H9 (cell line): ENCODE results near the gene SLC34A1. TPM values are rescaled to one million over a fixed set of nuclear protein-coding genes. Genes with fewer than 3 reads are reported as not detected.

Experiments
- DNase-seq: peaks from one replicate; pipeline ENCODE4 v3.0.0-alpha.2; 2017
- H2AFZ ChIP-seq: one replicate; pipeline ENCODE4 v1.6.1; 2013; ENCODE audit warnings: mild to moderate bottlenecking, low read length, control low read depth, moderate library complexity
- H2AK5ac ChIP-seq: 2 replicates; pipeline ENCODE4 v1.6.1; 2013; ENCODE audit warnings: low read length, control low read depth, mixed read lengths; ENCODE audit not compliant: insufficient read length
- H2BK120ac ChIP-seq: one replicate; pipeline ENCODE4 v1.6.1; 2013; ENCODE audit warnings: low read depth, mild to moderate bottlenecking, low read length, control low read depth, inconsistent platforms; ENCODE audit not compliant: poor library complexity, severe bottlenecking
- H2BK12ac ChIP-seq: 2 replicates; pipeline ENCODE4 v1.6.1; 2013; ENCODE audit warnings: low read length, control low read depth, mixed read lengths, low read depth; ENCODE audit not compliant: insufficient read length
- H2BK15ac ChIP-seq: 2 replicates; pipeline ENCODE4 v1.6.1; 2013; ENCODE audit warnings: low read depth, low read length, control low read depth
- H2BK20ac ChIP-seq: one replicate; pipeline ENCODE4 v1.6.1; 2013; ENCODE audit warnings: low read depth, mild to moderate bottlenecking, low read length, control low read depth, inconsistent platforms; ENCODE audit not compliant: poor library complexity, severe bottlenecking
- H2BK5ac ChIP-seq: 2 replicates; pipeline ENCODE4 v1.6.1; 2013; ENCODE audit warnings: low read length, control low read depth, mixed read lengths; ENCODE audit not compliant: insufficient read length
- H3K14ac ChIP-seq: 2 replicates; pipeline ENCODE4 v1.6.1; 2013; ENCODE audit warnings: low read length, control low read depth; ENCODE audit not compliant: insufficient read depth
- H3K18ac ChIP-seq: 2 replicates; pipeline ENCODE4 v1.6.1; 2013; ENCODE audit warnings: low read depth, mild to moderate bottlenecking, mixed read lengths, low read length, control low read depth; ENCODE audit not compliant: insufficient read length
- H3K23ac ChIP-seq: 2 replicates; pipeline ENCODE4 v1.6.1; 2013; ENCODE audit warnings: low read length, control low read depth, mixed read lengths, low read depth; ENCODE audit not compliant: insufficient read length
- H3K23me2 ChIP-seq: 2 replicates; pipeline ENCODE4 v1.6.1; 2013; ENCODE audit warnings: low read depth, mild to moderate bottlenecking, mixed read lengths, low read length, control low read depth; ENCODE audit not compliant: insufficient read length, poor library complexity, severe bottlenecking
- H3K27ac ChIP-seq: 2 replicates; pipeline ENCODE4 v1.5.1; 2013; ENCODE audit warnings: low read length, control low read depth, mixed read lengths, low read depth; ENCODE audit not compliant: insufficient read length
- H3K27me3 ChIP-seq: 2 replicates; pipeline ENCODE4 v1.6.1; 2013; ENCODE audit warnings: low read length, control low read depth, inconsistent platforms; ENCODE audit not compliant: insufficient read depth
- H3K4ac ChIP-seq: 2 replicates; pipeline ENCODE4 v1.6.1; 2013; ENCODE audit warnings: low read depth, mild to moderate bottlenecking, control low read depth, inconsistent platforms, low read length, moderate library complexity
- H3K4me1 ChIP-seq: 2 replicates; pipeline ENCODE4 v1.6.1; 2013; ENCODE audit warnings: low read length, control low read depth, inconsistent platforms; ENCODE audit not compliant: insufficient read depth
- H3K4me2 ChIP-seq: 2 replicates; pipeline ENCODE4 v1.6.1; 2013; ENCODE audit warnings: low read length, control low read depth, mixed read lengths; ENCODE audit not compliant: insufficient read length, insufficient read depth
- H3K56ac ChIP-seq: 2 replicates; pipeline ENCODE4 v1.6.1; 2013; ENCODE audit warnings: low read depth, mild to moderate bottlenecking, mixed read lengths, low read length, control low read depth; ENCODE audit not compliant: insufficient read length
- H3K79me1 ChIP-seq: 2 replicates; pipeline ENCODE4 v1.6.1; 2013; ENCODE audit warnings: low read depth, mild to moderate bottlenecking, moderate library complexity, low read length, control low read depth, inconsistent platforms; ENCODE audit not compliant: insufficient read depth, poor library complexity, severe bottlenecking
- H3K79me2 ChIP-seq: 2 replicates; pipeline ENCODE4 v1.6.1; 2013; ENCODE audit warnings: low read length, control low read depth, inconsistent platforms; ENCODE audit not compliant: insufficient read depth
- H3K9ac ChIP-seq: 2 replicates; pipeline ENCODE4 v1.6.1; 2013; ENCODE audit warnings: low read length, control low read depth, mixed read lengths; ENCODE audit not compliant: insufficient read length; ENCODE audit errors: extremely low read depth
- H3K9me3 ChIP-seq: one replicate; pipeline ENCODE4 v1.6.1; 2013; ENCODE audit warnings: low read depth, low read length, inconsistent platforms; ENCODE audit not compliant: control insufficient read depth
- H3T11ph ChIP-seq: one replicate; pipeline ENCODE4 v1.6.1; 2013; ENCODE audit warnings: mild to moderate bottlenecking, low read length, control low read depth, inconsistent platforms
- H4K20me1 ChIP-seq: one replicate; pipeline ENCODE4 v1.6.1; 2013; ENCODE audit not compliant: control insufficient read depth, insufficient read length, insufficient read depth
- H4K5ac ChIP-seq: 2 replicates; pipeline ENCODE4 v1.6.1; 2013; ENCODE audit warnings: low read depth, mild to moderate bottlenecking, mixed read lengths, low read length, control low read depth; ENCODE audit not compliant: insufficient read length
- H4K8ac ChIP-seq: replicated peaks from 2 replicates; pipeline ENCODE4 v1.6.1; 2013; ENCODE audit warnings: low read length, control low read depth, mixed read lengths, low read depth; ENCODE audit not compliant: insufficient read length
- H4K91ac ChIP-seq: 2 replicates; pipeline ENCODE4 v1.6.1; 2013; ENCODE audit warnings: low read depth, mild to moderate bottlenecking, moderate library complexity, mixed read lengths, low read length, control low read depth; ENCODE audit not compliant: insufficient read length
- H3K27ac Mint-ChIP-seq, 3 experiments: 2 replicates in 2 of 3; 3 replicates in 1 of 3; pipeline ENCODE4 v1.8.0; 2020 to 2021; ENCODE audit warnings: mixed read lengths in 3 of 3, mild to moderate bottlenecking in 1 of 3, moderate library complexity in 1 of 3
- H3K27me3 Mint-ChIP-seq: 2 replicates; pipeline ENCODE4 v1.8.0; 2021; ENCODE audit warnings: low read depth, mild to moderate bottlenecking, moderate library complexity, mixed read lengths
- H3K36me3 Mint-ChIP-seq, 3 experiments: 2 replicates in 2 of 3; 3 replicates in 1 of 3; pipeline ENCODE4 v1.8.0; 2020 to 2021; ENCODE audit warnings: low read depth in 3 of 3, mixed read lengths in 3 of 3; ENCODE audit not compliant: insufficient read depth in 1 of 3
- H3K4me1 Mint-ChIP-seq, 2 experiments: 2 replicates each; pipeline ENCODE4 v1.8.0; 2020; ENCODE audit warnings: mixed read lengths in 2 of 2
- H3K4me3 Mint-ChIP-seq, 2 experiments: 2 replicates in 1 of 2; 3 replicates in 1 of 2; pipeline ENCODE4 v1.8.0; 2020 to 2021; ENCODE audit warnings: mild to moderate bottlenecking in 2 of 2, mixed read lengths in 2 of 2, moderate library complexity in 1 of 2
- H3K9me3 Mint-ChIP-seq, 2 experiments: 2 replicates in 1 of 2; 3 replicates in 1 of 2; pipeline ENCODE4 v1.8.0; 2020; ENCODE audit warnings: mild to moderate bottlenecking in 2 of 2, mixed read lengths in 2 of 2, moderate library complexity in 1 of 2
- CTCF ChIP-seq: fragments of 200-600 bp; sonication (generic); conservative IDR thresholded peaks from 3 replicates; pipeline ENCODE4 v1.8.0; 2021; ENCODE audit warnings: antibody characterized with exemption, mild to moderate bottlenecking
- WGBS: extraction: QIAGEN DNeasy Blood & Tissue Kit; methylation state at CpG from one replicate; pipeline ENCODE4 v1.1.7; 2013; ENCODE audit warnings: missing lambda C conversion rate, low lambda C conversion rate, mixed read lengths; ENCODE audit not compliant: insufficient read length; ENCODE audit errors: extremely low coverage; 5-methylcytosine and 5-hydroxymethylcytosine counted together
- total RNA-seq: library from RNA; stranded (reverse); gene quantifications from 2 replicates; pipeline ENCODE4 v1.2.1, GENCODE V29; 2021

Gene SLC34A1
- total RNA-seq, 1 experiment from 2014 or later, result not detected

GRCh38 chr5:177430140-177430951, 46.1 kb downstream of the SLC34A1 start:
- Histone ChIP-seq H2AK5ac (no peak overlapping the region), H3T11ph (no peak overlapping the region), H3K9me3 (no peaks in the 10 kb centered on the region), H2BK20ac (no peak overlapping the region), H3K79me1 (no peaks in the 10 kb centered on the region), H3K23me2 (peaks cover 4% of the 10 kb centered on the region), H3K27ac (no peak overlapping the region), H3K18ac (no peak overlapping the region), H2BK15ac (no peak overlapping the region), H2BK5ac (no peak overlapping the region), H2BK120ac (no peak overlapping the region), H4K8ac (no peak overlapping the region), H3K4me2 (no peak overlapping the region), H3K79me2 (no peaks in the 10 kb centered on the region; the same call in 1 of the 2 replicates), H3K14ac (no peak overlapping the region), H3K23ac (no peak overlapping the region), H3K9ac (no peak overlapping the region), H3K4ac (no peak overlapping the region), H3K27me3 (no peaks in the 10 kb centered on the region), H4K5ac (no peak overlapping the region), H4K20me1 (peaks cover 2% of the 10 kb centered on the region), H3K4me1 (no peaks in the 10 kb centered on the region; the same call in 1 of the 2 replicates), H4K91ac (no peak overlapping the region), H3K56ac (no peak overlapping the region), H2BK12ac (no peak overlapping the region), H2AFZ (no peak overlapping the region)
- peaks cover 4 to 42% (median 34%) of the 10 kb centered on the region in 3 experiments; a peak in 6 of 7 replicates for H3K36me3 Mint-ChIP-seq
- TF ChIP-seq CTCF, result no peak
- no peak overlapping the region; a peak in 2 of 5 replicates for H3K4me3 Mint-ChIP-seq
- no peaks in the 10 kb centered on the region for H3K9me3 Mint-ChIP-seq
- peaks cover 17 to 26% of the 10 kb centered on the region in 2 experiments for H3K4me1 Mint-ChIP-seq
- no peaks in the 10 kb centered on the region for H3K27me3 Mint-ChIP-seq
- DNase-seq, result no peak
- no CpG with 5 or more reads among the region's 26 CpGs for WGBS
- peak overlapping the region in 2 of 3 experiments; percentile 48 to 49; a peak in 4 of 7 replicates for H3K27ac Mint-ChIP-seq
